HL-60 (cell line): Measurements from ENCODE around the gene CCL14.

Source experiments
- DNase-seq, 2 experiments: peaks; one replicate each; pipeline ENCODE4 v3.0.0-alpha.2; 2010 to 2020; ENCODE audit warnings: low read depth in 1 of 2, low spot score in 1 of 2
- H3K27ac ChIP-seq: fragments of 250-450 bp; sonication (Bioruptor Pico); replicated peaks from 2 replicates; pipeline ENCODE4 v1.5.1; 2020; ENCODE audit warnings: mild to moderate bottlenecking, moderate library complexity
- H3K27me3 ChIP-seq: fragments of 250-450 bp; sonication (Bioruptor Pico); 2 replicates; pipeline ENCODE4 v1.5.1; 2021; ENCODE audit warnings: mild to moderate bottlenecking, moderate library complexity; ENCODE audit not compliant: insufficient read depth, poor library complexity, severe bottlenecking
- H3K4me3 ChIP-seq: replicated peaks from 2 replicates; pipeline ENCODE4 v1.5.1; 2011; ENCODE audit warnings: mild to moderate bottlenecking, control low read depth, low read length; ENCODE audit not compliant: insufficient read depth
- CTCF ChIP-seq: IDR thresholded peaks from one replicate; pipeline ENCODE4 v1.5.1; 2011; ENCODE audit warnings: low read length, control low read depth, inconsistent platforms; ENCODE audit not compliant: insufficient read depth
- GABPA ChIP-seq: IDR thresholded peaks from 2 replicates; pipeline ENCODE4 v1.6.1; 2012; ENCODE audit warnings: low read depth
- POLR2AphosphoS5 ChIP-seq: IDR thresholded peaks from 2 replicates; pipeline ENCODE4 v1.6.1; 2012; ENCODE audit warnings: low read depth
- REST ChIP-seq: IDR thresholded peaks from 2 replicates; pipeline ENCODE4 v1.6.1; 2012; ENCODE audit warnings: low read depth; ENCODE audit not compliant: insufficient replicate concordance
- SPI1 ChIP-seq: IDR thresholded peaks from 2 replicates; pipeline ENCODE4 v1.6.1; 2012; ENCODE audit warnings: low read depth, mild to moderate bottlenecking, borderline replicate concordance

The CCL14 gene

GRCh38 chr17:36014946-36015345 is 28.4 kb upstream of the CCL14 start:
- DNase-seq: no peak
- no peak overlapping the region for H3K4me3 ChIP-seq
- no peaks in the 10 kb centered on the region for H3K27me3 ChIP-seq
- H3K27ac ChIP-seq: no peak overlapping the region
- no peak for TF ChIP-seq CTCF
- TF ChIP-seq GABPA: no peak
- TF ChIP-seq SPI1: no peak
- no peak for TF ChIP-seq POLR2AphosphoS5
- no peak for TF ChIP-seq REST

GRCh38 chr17:36011201-36011600 is 24.7 kb upstream of the CCL14 start:
- Histone ChIP-seq H3K27ac (no peak overlapping the region), H3K4me3 (no peak overlapping the region), H3K27me3 (no peaks in the 10 kb centered on the region)
- no peak for DNase-seq
- TF ChIP-seq SPI1 (no peak; the same call in 1 of the 2 replicates), POLR2AphosphoS5 (no peak), GABPA (no peak), CTCF (no peak), REST (no peak)

- H3K27ac ChIP-seq: no peak overlapping the region
- H3K4me3 ChIP-seq: no peak overlapping the region
- DNase-seq: no peak
- no peaks in the 10 kb centered on the region for H3K27me3 ChIP-seq
- TF ChIP-seq REST (no peak), CTCF (no peak), SPI1 (no peak), POLR2AphosphoS5 (no peak), GABPA (no peak)
These were observed 22.6 kb upstream of the CCL14 start for GRCh38 chr17:36008998-36009665.
